Natural killer cell (primary cell): ENCODE measurements around the gene ARHGAP19. TPM values are rescaled to one million over a fixed set of nuclear protein-coding genes. Genes with fewer than 3 reads are reported as not detected.

Source experiments
- ATAC-seq, 3 donors: fragments of 150-1000 bp in 2 of 3; fragments of 200-7000 bp in 1 of 3; cut with Tn5 transposase; 1 replicate in 1 of 3; 2 replicates in 2 of 3; pipeline ENCODE4 v1.10.0; 2021; ENCODE audit warnings: mild to moderate bottlenecking in 2 of 3, moderate library complexity in 2 of 3
- DNase-seq, 2 donors: peaks; one replicate each; pipeline versions ENCODE4 v3.0.0 to v3.0.0-alpha.2; 2013 to 2021; ENCODE audit warnings: mixed read lengths in 1 of 2
- H3K27ac ChIP-seq: one replicate; pipeline ENCODE4 v1.5.1; 2013; ENCODE audit warnings: mild to moderate bottlenecking, low read length
- H3K27me3 ChIP-seq: one replicate; pipeline ENCODE4 v1.6.1; 2013; ENCODE audit warnings: low read length; ENCODE audit not compliant: control insufficient read depth, insufficient read depth
- H3K36me3 ChIP-seq: one replicate; pipeline ENCODE4 v1.6.1; 2013; ENCODE audit warnings: low read length; ENCODE audit not compliant: control insufficient read depth, insufficient read depth
- H3K4me1 ChIP-seq: one replicate; pipeline ENCODE4 v1.6.1; 2013; ENCODE audit warnings: low read length; ENCODE audit not compliant: control insufficient read depth, insufficient read depth
- H3K4me3 ChIP-seq: one replicate; pipeline ENCODE4 v1.5.1; 2013; ENCODE audit warnings: low read length
- H3K9me3 ChIP-seq: one replicate; pipeline ENCODE4 v1.6.1; 2013; ENCODE audit warnings: low read length; ENCODE audit not compliant: control insufficient read depth, insufficient read depth
- H3K27ac Mint-ChIP-seq, 2 donors: one replicate each; pipeline ENCODE4 v1.8.0; 2022; ENCODE audit warnings: mild to moderate bottlenecking in 2 of 2, mixed read lengths in 2 of 2, moderate library complexity in 1 of 2
- H3K27me3 Mint-ChIP-seq, 2 donors: one replicate each; pipeline ENCODE4 v1.8.0; 2022; ENCODE audit warnings: low read depth in 2 of 2, mixed read lengths in 2 of 2
- H3K36me3 Mint-ChIP-seq: one replicate; pipeline ENCODE4 v1.8.0; 2022; ENCODE audit warnings: mixed read lengths
- H3K4me1 Mint-ChIP-seq, 2 donors: one replicate each; pipeline ENCODE4 v1.8.0; 2022; ENCODE audit warnings: mixed read lengths in 2 of 2
- H3K4me3 Mint-ChIP-seq: one replicate; pipeline ENCODE4 v1.8.0; 2022; ENCODE audit warnings: mild to moderate bottlenecking, moderate library complexity, mixed read lengths
- H3K9me3 Mint-ChIP-seq, 2 donors: one replicate each; pipeline ENCODE4 v1.8.0; 2022; ENCODE audit warnings: mixed read lengths in 2 of 2
- WGBS: methylation state at CpG from one replicate; pipeline ENCODE4 v1.1.7; 2013; ENCODE audit warnings: missing lambda C conversion rate; ENCODE audit not compliant: insufficient coverage; 5-methylcytosine and 5-hydroxymethylcytosine counted together
- intact Hi-C: fragments of 100-400 bp; cut with micrococcal nuclease; formaldehyde crosslinking; loops from one replicate; pipeline ENCODE4 v1.14.2; 2022
- total RNA-seq, 4 donors: library from RNA; stranded (reverse); fragments of 120-200 nt in 1 of 4; gene quantifications; one replicate each; pipeline versions ENCODE4 v1.2.3 to v1.2.4, GENCODE V29; 2013 to 2022
- TF ChIP-seq, protein P1 (sequence below): fragments of 200-600 bp; IDR thresholded peaks from one replicate; pipeline ENCODE4 v1.8.0; 2022; ENCODE audit warnings: antibody characterized with exemption

Gene ARHGAP19
- total RNA-seq, 3 donors from 2014 or later (not counting 1 experiment from before 2014, with no cell fraction given) = 22.6 to 23.3 (median 22.7) TPM

DNA sequence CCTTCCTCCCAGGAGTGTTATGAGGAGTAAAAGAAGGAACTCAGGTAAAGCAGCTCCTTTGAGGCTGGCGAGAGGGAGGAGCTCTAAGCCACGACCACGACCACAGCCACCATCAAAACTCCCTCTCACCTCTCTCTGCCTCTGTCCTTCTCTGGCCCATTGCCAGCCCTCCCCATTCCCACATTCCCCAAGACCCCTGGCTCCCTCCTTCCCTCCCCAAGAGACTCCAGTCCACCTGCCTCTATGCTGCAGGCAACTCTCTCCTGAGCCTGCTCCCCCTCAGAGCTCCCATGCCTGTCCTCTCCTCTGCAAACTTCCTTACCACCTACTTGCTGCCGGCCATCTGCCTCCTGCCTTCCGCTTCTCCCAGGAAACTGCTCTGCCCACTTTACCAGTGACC, 116.2 kb downstream of the ARHGAP19 start:
- Mint-ChIP-seq H3K27ac (no peak overlapping the region), H3K4me3 (no peak overlapping the region)
- H3K4me1 ChIP-seq = no peaks in the 10 kb centered on the region

DNA sequence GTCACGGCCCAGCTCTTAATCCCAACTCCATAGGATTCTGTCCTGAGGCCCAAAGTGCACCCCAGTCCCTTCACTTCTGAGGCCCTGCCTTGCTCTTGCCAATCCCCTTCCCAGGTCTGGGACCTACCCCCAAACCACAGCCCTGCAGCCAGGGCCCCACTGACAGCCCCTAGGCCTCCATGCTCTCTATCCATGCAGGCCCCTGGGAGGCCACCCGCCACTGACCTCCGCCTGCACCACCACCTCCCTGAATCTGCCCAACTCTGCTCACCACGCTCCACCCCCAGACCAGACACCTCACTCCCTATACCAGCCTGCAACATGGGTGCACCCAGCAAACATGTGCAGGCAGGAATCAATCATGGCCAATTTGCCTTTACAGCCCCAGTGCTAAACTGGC, 116.9 kb downstream of the ARHGAP19 start:
- Histone ChIP-seq H3K27me3 (no peaks in the 10 kb centered on the region), H3K36me3 (no peaks in the 10 kb centered on the region), H3K27ac (no peak overlapping the region), H3K9me3 (no peaks in the 10 kb centered on the region), H3K4me3 (no peak overlapping the region), H3K4me1 (no peaks in the 10 kb centered on the region)
- H3K9me3 Mint-ChIP-seq = no peaks in the 10 kb centered on the region
- TF ChIP-seq, protein P1, sequence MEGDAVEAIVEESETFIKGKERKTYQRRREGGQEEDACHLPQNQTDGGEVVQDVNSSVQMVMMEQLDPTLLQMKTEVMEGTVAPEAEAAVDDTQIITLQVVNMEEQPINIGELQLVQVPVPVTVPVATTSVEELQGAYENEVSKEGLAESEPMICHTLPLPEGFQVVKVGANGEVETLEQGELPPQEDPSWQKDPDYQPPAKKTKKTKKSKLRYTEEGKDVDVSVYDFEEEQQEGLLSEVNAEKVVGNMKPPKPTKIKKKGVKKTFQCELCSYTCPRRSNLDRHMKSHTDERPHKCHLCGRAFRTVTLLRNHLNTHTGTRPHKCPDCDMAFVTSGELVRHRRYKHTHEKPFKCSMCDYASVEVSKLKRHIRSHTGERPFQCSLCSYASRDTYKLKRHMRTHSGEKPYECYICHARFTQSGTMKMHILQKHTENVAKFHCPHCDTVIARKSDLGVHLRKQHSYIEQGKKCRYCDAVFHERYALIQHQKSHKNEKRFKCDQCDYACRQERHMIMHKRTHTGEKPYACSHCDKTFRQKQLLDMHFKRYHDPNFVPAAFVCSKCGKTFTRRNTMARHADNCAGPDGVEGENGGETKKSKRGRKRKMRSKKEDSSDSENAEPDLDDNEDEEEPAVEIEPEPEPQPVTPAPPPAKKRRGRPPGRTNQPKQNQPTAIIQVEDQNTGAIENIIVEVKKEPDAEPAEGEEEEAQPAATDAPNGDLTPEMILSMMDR = no peak
- ATAC-seq = no peak
- no peak overlapping the region for H3K27ac Mint-ChIP-seq
- no peaks in the 10 kb centered on the region for H3K36me3 Mint-ChIP-seq
- H3K4me3 Mint-ChIP-seq = no peak overlapping the region
- H3K27me3 Mint-ChIP-seq = peaks cover 7 to 26% of the 10 kb centered on the region in 2 donors
- intact Hi-C loops = no loop called here
- H3K4me1 Mint-ChIP-seq = no peaks in the 10 kb centered on the region
- DNase-seq = no peak
- WGBS = 85% methylated on average over 4 of the region's 4 CpGs

More for the DNA sequence above, 116.2 kb downstream of the ARHGAP19 start:
- TF ChIP-seq, protein P1 = no peak
- DNase-seq = no peak
- Histone ChIP-seq H3K27ac (no peak overlapping the region), H3K9me3 (no peaks in the 10 kb centered on the region), H3K36me3 (no peaks in the 10 kb centered on the region), H3K4me3 (no peak overlapping the region), H3K27me3 (no peaks in the 10 kb centered on the region)
- Mint-ChIP-seq H3K4me1 (no peaks in the 10 kb centered on the region), H3K27me3 (peaks cover 10 to 23% of the 10 kb centered on the region in 2 donors), H3K36me3 (no peaks in the 10 kb centered on the region), H3K9me3 (no peaks in the 10 kb centered on the region)
- intact Hi-C loops = no loop called here
- WGBS = 47% methylated on average over 5 of the region's 5 CpGs
- no peak for ATAC-seq

DNA sequence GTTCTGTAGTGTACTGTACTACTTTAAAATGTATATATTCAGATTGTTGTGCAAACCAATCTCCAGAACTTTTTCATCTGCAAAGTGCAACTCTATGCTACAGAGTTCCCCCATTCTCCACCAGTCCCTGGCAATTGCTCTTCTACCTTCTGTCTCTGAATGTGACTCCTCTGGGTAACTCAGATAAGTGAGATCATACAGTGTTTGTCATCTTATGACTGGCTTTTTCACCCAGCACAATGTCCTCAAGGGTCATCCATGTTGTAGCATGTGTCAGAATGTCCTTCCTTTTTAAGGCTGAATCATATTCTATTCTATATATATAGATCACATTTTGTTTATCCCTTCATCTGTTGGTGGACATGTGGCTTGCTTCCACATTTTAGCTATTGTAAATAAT, 117.5 kb downstream of the ARHGAP19 start:
- TF ChIP-seq, protein P1 = no peak
- no peak overlapping the region for H3K4me3 ChIP-seq
- no peaks in the 10 kb centered on the region for H3K9me3 ChIP-seq
- no peaks in the 10 kb centered on the region for H3K4me1 ChIP-seq
- no peaks in the 10 kb centered on the region for H3K27me3 ChIP-seq
- Mint-ChIP-seq H3K27ac (no peak overlapping the region), H3K4me3 (no peak overlapping the region), H3K4me1 (no peaks in the 10 kb centered on the region), H3K9me3 (no peaks in the 10 kb centered on the region), H3K36me3 (no peaks in the 10 kb centered on the region), H3K27me3 (peaks cover under 1 to 20% of the 10 kb centered on the region in 2 donors)
- no peak for ATAC-seq
- H3K36me3 ChIP-seq = no peaks in the 10 kb centered on the region
- intact Hi-C loops = no loop called here
- DNase-seq = no peak
- no peak overlapping the region for H3K27ac ChIP-seq

DNA sequence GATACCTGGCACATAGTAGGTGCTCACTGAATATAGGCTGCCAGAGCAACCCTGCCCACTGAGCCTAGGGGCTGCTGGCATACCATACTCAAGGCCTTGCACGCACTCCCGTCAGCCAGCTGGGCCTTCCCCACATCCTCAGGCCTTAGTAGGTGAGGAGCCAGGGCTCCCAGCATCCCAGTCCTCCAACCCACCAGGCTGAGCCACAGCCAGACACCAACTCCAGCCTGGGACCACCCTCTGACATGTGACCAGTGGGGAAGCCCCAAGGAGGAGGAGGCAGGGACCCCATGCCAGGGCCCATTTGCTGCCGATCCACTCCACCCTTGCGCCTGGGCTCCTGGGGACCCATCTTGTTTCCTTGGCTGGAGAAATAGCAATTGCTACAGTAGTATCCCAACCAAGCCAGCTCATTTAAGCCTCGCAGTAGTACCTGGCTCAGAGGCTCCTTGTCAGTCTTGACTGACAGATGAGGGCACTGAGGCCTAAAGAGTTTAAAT, 118.1 kb downstream of the ARHGAP19 start:
- Histone ChIP-seq H3K27ac (no peak overlapping the region), H3K36me3 (no peaks in the 10 kb centered on the region), H3K4me1 (no peaks in the 10 kb centered on the region), H3K9me3 (no peaks in the 10 kb centered on the region), H3K4me3 (no peak overlapping the region), H3K27me3 (no peaks in the 10 kb centered on the region)
- no peak for ATAC-seq
- Mint-ChIP-seq H3K9me3 (no peaks in the 10 kb centered on the region), H3K27ac (no peak overlapping the region), H3K4me3 (no peak overlapping the region), H3K27me3 (peaks cover 0 to 20% of the 10 kb centered on the region in 2 donors), H3K36me3 (no peaks in the 10 kb centered on the region), H3K4me1 (no peaks in the 10 kb centered on the region)
- intact Hi-C loops = no loop called here
- 92% methylated on average over 5 of the region's 5 CpGs for WGBS
- no peak for DNase-seq
- TF ChIP-seq, protein P1 = no peak
